A549 (cell line): ENCODE measurements around the gene AFAP1L2.

Experiments
- JUN ChIP-seq, 2 experiments: fragments of >200 bp; sonication (Bioruptor Twin); formaldehyde crosslinking; IDR thresholded peaks; 2 replicates in 1 of 2; 3 replicates in 1 of 2; pipeline ENCODE4 v1.6.1; 2016 to 2017
- JUNB ChIP-seq: fragments of >200 bp; sonication (Bioruptor Twin); formaldehyde crosslinking; IDR thresholded peaks from 2 replicates; pipeline ENCODE4 v1.6.1; 2016

GRCh38 chr10:114313139-114313538, 91.2 kb downstream of the AFAP1L2 start:
- TF ChIP-seq JUN (IDR thresholded peaks at IDR 0.05) (no peak), JUNB (no peak)
